ENCODE measurements around the gene USP6NL. TPM values are rescaled to one million over a fixed set of nuclear protein-coding genes. Genes with fewer than 3 reads are reported as not detected.

USP6NL gene
- total RNA-seq, 1 donor from 2014 or later, result 20.0 TPM

- TF ChIP-seq CTCF (IDR thresholded peaks at IDR 0.05), result no peak
- ATAC-seq, result no peak
- Histone ChIP-seq H3K9me3 (no peaks in the 10 kb centered on the region), H3K4me1 (no peaks in the 10 kb centered on the region), H3K36me3 (no peaks in the 10 kb centered on the region), H3K4me3 (no peak overlapping the region), H3K27ac (no peak overlapping the region), H3K27me3 (ENCODE audit: low read depth) (no peaks in the 10 kb centered on the region)
- intact Hi-C loops (cut with DNase I), result no loop called here
- DNase-seq, result no peak
Measured at GRCh38 chr10:11639362-11639761, 27.9 kb upstream of the USP6NL start.

GRCh38 chr10:11638055-11638698 lies 26.7 kb upstream of the USP6NL start:
- H3K9me3 ChIP-seq, result no peaks in the 10 kb centered on the region
- no peak overlapping the region for H3K27ac ChIP-seq
- no peaks in the 10 kb centered on the region for H3K4me1 ChIP-seq
- no peaks in the 10 kb centered on the region for H3K27me3 ChIP-seq (ENCODE audit: low read depth)
- no peaks in the 10 kb centered on the region for H3K36me3 ChIP-seq
- no peak overlapping the region for H3K4me3 ChIP-seq
- ATAC-seq (no peak), DNase-seq (no peak)
- no peak for TF ChIP-seq CTCF (IDR thresholded peaks at IDR 0.05)
- intact Hi-C loops (cut with DNase I), result no loop called here

GRCh38 chr10:11636697-11637303 lies 25.4 kb upstream of the USP6NL start:
- Histone ChIP-seq H3K9me3 (no peaks in the 10 kb centered on the region), H3K27me3 (ENCODE audit: low read depth) (no peaks in the 10 kb centered on the region), H3K4me1 (no peaks in the 10 kb centered on the region), H3K36me3 (no peaks in the 10 kb centered on the region), H3K4me3 (no peak overlapping the region), H3K27ac (no peak overlapping the region)
- TF ChIP-seq CTCF (IDR thresholded peaks at IDR 0.05), result no peak
- no peak for ATAC-seq
- no peak for DNase-seq
- intact Hi-C loops (cut with DNase I), result no loop called here

GRCh38 chr10:11631890-11632587 lies 20.6 kb upstream of the USP6NL start:
- Histone ChIP-seq H3K27ac (no peak overlapping the region), H3K27me3 (ENCODE audit: low read depth) (no peaks in the 10 kb centered on the region), H3K4me1 (no peaks in the 10 kb centered on the region), H3K4me3 (no peak overlapping the region), H3K9me3 (no peaks in the 10 kb centered on the region), H3K36me3 (no peaks in the 10 kb centered on the region)
- DNase-seq (no peak), ATAC-seq (no peak)
- intact Hi-C loops (cut with DNase I), result no loop called here
- TF ChIP-seq CTCF (IDR thresholded peaks at IDR 0.05), result no peak

- DNase-seq (no peak), ATAC-seq (no peak)
- TF ChIP-seq CTCF (IDR thresholded peaks at IDR 0.05), result no peak
- Histone ChIP-seq H3K9me3 (no peaks in the 10 kb centered on the region), H3K4me3 (no peak overlapping the region), H3K27me3 (ENCODE audit: low read depth) (no peaks in the 10 kb centered on the region), H3K27ac (no peak overlapping the region), H3K36me3 (no peaks in the 10 kb centered on the region), H3K4me1 (no peaks in the 10 kb centered on the region)
- intact Hi-C loops (cut with DNase I), result no loop called here
Measured at GRCh38 chr10:11631291-11631690, 19.8 kb upstream of the USP6NL start.
